Measurements from ENCODE around the gene NEAT1. TPM values are rescaled to one million over a fixed set of nuclear protein-coding genes. Genes with fewer than 3 reads are reported as not detected.

Gene NEAT1
- total RNA-seq, 2 experiments from 2014 or later = 525 to 618 TPM

DNA sequence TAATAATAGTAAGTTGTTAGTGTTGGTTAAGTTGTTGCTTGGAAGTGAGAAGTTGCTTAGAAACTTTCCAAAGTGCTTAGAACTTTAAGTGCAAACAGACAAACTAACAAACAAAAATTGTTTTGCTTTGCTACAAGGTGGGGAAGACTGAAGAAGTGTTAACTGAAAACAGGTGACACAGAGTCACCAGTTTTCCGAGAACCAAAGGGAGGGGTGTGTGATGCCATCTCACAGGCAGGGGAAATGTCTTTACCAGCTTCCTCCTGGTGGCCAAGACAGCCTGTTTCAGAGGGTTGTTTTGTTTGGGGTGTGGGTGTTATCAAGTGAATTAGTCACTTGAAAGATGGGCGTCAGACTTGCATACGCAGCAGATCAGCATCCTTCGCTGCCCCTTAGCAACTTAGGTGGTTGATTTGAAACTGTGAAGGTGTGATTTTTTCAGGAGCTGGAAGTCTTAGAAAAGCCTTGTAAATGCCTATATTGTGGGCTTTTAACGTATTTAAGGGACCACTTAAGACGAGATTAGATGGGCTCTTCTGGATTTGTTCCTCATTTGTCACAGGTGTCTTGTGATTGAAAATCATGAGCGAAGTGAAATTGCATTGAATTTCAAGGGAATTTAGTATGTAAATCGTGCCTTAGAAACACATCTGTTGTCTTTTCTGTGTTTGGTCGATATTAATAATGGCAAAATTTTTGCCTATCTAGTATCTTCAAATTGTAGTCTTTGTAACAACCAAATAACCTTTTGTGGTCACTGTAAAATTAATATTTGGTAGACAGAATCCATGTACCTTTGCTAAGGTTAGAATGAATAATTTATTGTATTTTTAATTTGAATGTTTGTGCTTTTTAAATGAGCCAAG lies 2.7 kb downstream of the NEAT1 start:
- peaks cover 53% of the 10 kb centered on the region for H3K4me1 Mint-ChIP-seq

DNA sequence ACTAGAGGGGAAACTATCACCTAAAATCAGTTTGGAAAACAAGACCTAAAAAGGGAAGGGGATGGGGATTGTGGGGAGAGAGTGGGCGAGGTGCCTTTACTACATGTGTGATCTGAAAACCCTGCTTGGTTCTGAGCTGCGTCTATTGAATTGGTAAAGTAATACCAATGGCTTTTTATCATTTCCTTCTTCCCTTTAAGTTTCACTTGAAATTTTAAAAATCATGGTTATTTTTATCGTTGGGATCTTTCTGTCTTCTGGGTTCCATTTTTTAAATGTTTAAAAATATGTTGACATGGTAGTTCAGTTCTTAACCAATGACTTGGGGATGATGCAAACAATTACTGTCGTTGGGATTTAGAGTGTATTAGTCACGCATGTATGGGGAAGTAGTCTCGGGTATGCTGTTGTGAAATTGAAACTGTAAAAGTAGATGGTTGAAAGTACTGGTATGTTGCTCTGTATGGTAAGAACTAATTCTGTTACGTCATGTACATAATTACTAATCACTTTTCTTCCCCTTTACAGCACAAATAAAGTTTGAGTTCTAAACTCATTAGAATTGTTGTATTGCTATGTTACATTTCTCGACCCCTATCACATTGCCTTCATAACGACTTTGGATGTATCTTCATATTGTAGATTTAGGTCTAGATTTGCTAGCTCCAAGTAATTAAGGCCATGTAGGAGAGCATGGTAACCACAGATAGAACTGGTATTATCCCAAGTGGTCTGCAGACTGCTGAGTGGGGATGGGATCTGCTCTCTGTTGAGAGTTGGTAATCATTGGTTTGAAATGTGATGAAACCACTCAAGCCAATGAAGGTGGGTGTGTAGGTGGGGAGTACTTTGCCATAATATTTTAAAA lies 3.6 kb downstream of the NEAT1 start:
- CTCF ChIA-PET = interaction anchor here (2.9 to 16.5 kb wide), 2 partner anchors 10 to 77 kb away, joined by 8 to 489 read pairs; partner anchors contain the start of gene MALAT1
- H3K27ac Mint-ChIP-seq = peak overlapping the region; percentile 98
- peak overlapping the region; percentile 94 for H3K4me3 Mint-ChIP-seq
- peak; percentile 17 for ATAC-seq
- peaks cover 2% of the 10 kb centered on the region for H3K27me3 Mint-ChIP-seq
- H3K9me3 Mint-ChIP-seq (ENCODE audit: low read depth) = no peaks in the 10 kb centered on the region
- H3K4me1 Mint-ChIP-seq = peaks cover 53% of the 10 kb centered on the region
- H3K36me3 Mint-ChIP-seq = peaks cover 65% of the 10 kb centered on the region
- DNase-seq = no peak

More for the DNA sequence above, 2.7 kb downstream of the NEAT1 start:
- DNase-seq (peak; percentile 93), ATAC-seq (peak; percentile 13)
- peak overlapping the region; percentile 98 for H3K27ac Mint-ChIP-seq
- H3K9me3 Mint-ChIP-seq (ENCODE audit: low read depth) = no peaks in the 10 kb centered on the region
- H3K36me3 Mint-ChIP-seq = peaks cover 61% of the 10 kb centered on the region
- H3K4me3 Mint-ChIP-seq = peak overlapping the region; percentile 94
- CTCF ChIA-PET = interaction anchor here (0.6 to 16.5 kb wide), 8 partner anchors 9 to 92 kb away, joined by 3 to 489 read pairs (median 3); partner anchors contain the start of genes DPF2, FRMD8 and MALAT1
- peaks cover 2% of the 10 kb centered on the region for H3K27me3 Mint-ChIP-seq

GRCh38 chr11:65426839-65427690 lies 4.5 kb downstream of the NEAT1 start:
- Mint-ChIP-seq H3K27me3 (peaks cover 2% of the 10 kb centered on the region), H3K36me3 (peaks cover 71% of the 10 kb centered on the region), H3K4me3 (peak overlapping the region; percentile 94), H3K9me3 (ENCODE audit: low read depth) (no peaks in the 10 kb centered on the region), H3K4me1 (peaks cover 59% of the 10 kb centered on the region), H3K27ac (peak overlapping the region; percentile 98)
- ATAC-seq = no peak
- DNase-seq = peak; percentile 62
- CTCF ChIA-PET = interaction anchor here (2.9 to 16.5 kb wide), 2 partner anchors 11 to 76 kb away, joined by 8 to 489 read pairs; partner anchors contain the start of gene MALAT1

GRCh38 chr11:65427691-65428577 lies 5.3 kb downstream of the NEAT1 start:
- H3K36me3 Mint-ChIP-seq = peaks cover 72% of the 10 kb centered on the region
- H3K9me3 Mint-ChIP-seq (ENCODE audit: low read depth) = no peaks in the 10 kb centered on the region
- ATAC-seq = no peak
- CTCF ChIA-PET = interaction anchor here (2.9 kb wide), 1 partner anchor 12 kb away, joined by 8 read pairs; no protein-coding TSS in a partner anchor
- peak overlapping the region; percentile 94 for H3K4me3 Mint-ChIP-seq
- H3K4me1 Mint-ChIP-seq = peaks cover 66% of the 10 kb centered on the region
- peaks cover 1% of the 10 kb centered on the region for H3K27me3 Mint-ChIP-seq
- peak overlapping the region; percentile 98 for H3K27ac Mint-ChIP-seq
- peak; percentile 65 for DNase-seq

GRCh38 chr11:65428578-65429067 lies 6.0 kb downstream of the NEAT1 start:
- H3K36me3 Mint-ChIP-seq = peaks cover 68% of the 10 kb centered on the region
- DNase-seq (no peak), ATAC-seq (no peak)
- peaks cover 71% of the 10 kb centered on the region for H3K4me1 Mint-ChIP-seq
- H3K9me3 Mint-ChIP-seq (ENCODE audit: low read depth) = no peaks in the 10 kb centered on the region
- H3K4me3 Mint-ChIP-seq = peak overlapping the region; percentile 94
- peak overlapping the region; percentile 98 for H3K27ac Mint-ChIP-seq
- H3K27me3 Mint-ChIP-seq = no peaks in the 10 kb centered on the region
- CTCF ChIA-PET = no interaction called here

GRCh38 chr11:65429068-65429681 lies 6.6 kb downstream of the NEAT1 start:
- Mint-ChIP-seq H3K4me3 (peak overlapping the region; percentile 73), H3K27me3 (no peaks in the 10 kb centered on the region), H3K36me3 (peaks cover 62% of the 10 kb centered on the region), H3K27ac (peak overlapping the region; percentile 98), H3K4me1 (peaks cover 74% of the 10 kb centered on the region), H3K9me3 (ENCODE audit: low read depth) (no peaks in the 10 kb centered on the region)
- peak; percentile 49 for DNase-seq
- no peak for ATAC-seq
- CTCF ChIA-PET = interaction anchor here (0.9 to 1.7 kb wide), 3 partner anchors 12 to 82 kb away, joined by 3 to 24 read pairs (median 7); no protein-coding TSS in a partner anchor

DNA sequence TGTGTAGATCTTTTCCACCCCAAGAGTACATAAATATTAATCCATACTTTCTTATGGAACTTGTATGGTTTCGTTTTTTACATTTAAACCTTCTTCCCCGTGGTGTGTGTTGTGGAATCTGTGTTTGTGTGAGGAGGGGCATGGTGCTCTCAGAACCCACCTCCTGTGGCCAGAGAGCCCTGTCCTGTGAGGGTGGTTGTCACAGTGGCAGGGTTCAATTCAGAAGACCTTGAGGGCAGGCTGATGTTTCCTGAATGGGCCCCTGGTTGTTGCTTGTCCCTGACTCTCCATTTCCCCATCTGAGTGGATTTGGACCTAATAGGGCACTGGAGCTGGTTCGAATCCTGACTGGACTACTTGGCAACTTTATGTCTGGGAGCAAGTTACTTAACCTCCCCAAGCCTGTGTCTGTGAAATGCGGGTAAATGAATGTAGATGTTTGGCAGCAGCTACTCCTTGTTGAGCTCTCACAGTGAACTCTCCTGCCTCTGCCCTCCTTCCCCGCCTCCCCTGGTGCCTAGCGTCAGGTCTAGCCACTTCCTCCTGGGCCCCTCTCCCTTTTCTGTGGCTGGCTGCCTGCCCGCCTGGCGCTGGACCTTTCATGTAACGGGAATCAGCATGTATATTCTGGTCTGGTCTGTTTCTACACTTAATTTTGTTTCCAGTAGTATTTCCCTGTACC lies 7.3 kb downstream of the NEAT1 start:
- H3K4me3 Mint-ChIP-seq = peak overlapping the region; percentile 73
- peak; percentile 5 for ATAC-seq
- H3K36me3 Mint-ChIP-seq = peaks cover 62% of the 10 kb centered on the region

GRCh38 chr11:65430406-65431217 lies 8.0 kb downstream of the NEAT1 start:
- ATAC-seq (peak; percentile 7), DNase-seq (peak; percentile 61)
- CTCF ChIA-PET = interaction anchor here (0.6 to 1.7 kb wide), 11 partner anchors 9 to 80 kb away, joined by 3 to 24 read pairs (median 3); no protein-coding TSS in a partner anchor
- Mint-ChIP-seq H3K36me3 (peaks cover 61% of the 10 kb centered on the region), H3K27ac (peak overlapping the region; percentile 98), H3K27me3 (no peaks in the 10 kb centered on the region), H3K9me3 (ENCODE audit: low read depth) (no peaks in the 10 kb centered on the region), H3K4me1 (peaks cover 86% of the 10 kb centered on the region), H3K4me3 (peak overlapping the region; percentile 73)

More for the DNA sequence above, 7.3 kb downstream of the NEAT1 start:
- Mint-ChIP-seq H3K4me1 (peaks cover 81% of the 10 kb centered on the region), H3K27me3 (no peaks in the 10 kb centered on the region), H3K9me3 (ENCODE audit: low read depth) (no peaks in the 10 kb centered on the region), H3K27ac (peak overlapping the region; percentile 98)
- DNase-seq = peak; percentile 76
- CTCF ChIA-PET = interaction anchor here (0.6 to 1.7 kb wide), 11 partner anchors 8 to 81 kb away, joined by 3 to 24 read pairs (median 3); no protein-coding TSS in a partner anchor

GRCh38 chr11:65431451-65432099 lies 9.0 kb downstream of the NEAT1 start:
- no peak for ATAC-seq
- DNase-seq = peak; percentile 75
- CTCF ChIA-PET = interaction anchor here (1.1 to 1.5 kb wide), 6 partner anchors 10 to 79 kb away, joined by 3 to 24 read pairs (median 3); no protein-coding TSS in a partner anchor

More at GRCh38 chr11:65431451-65432099, 9.0 kb downstream of the NEAT1 start:
- peak overlapping the region; percentile 38 for H3K4me3 Mint-ChIP-seq
- H3K4me1 Mint-ChIP-seq = peaks cover 87% of the 10 kb centered on the region
- peaks cover 60% of the 10 kb centered on the region for H3K36me3 Mint-ChIP-seq
- no peaks in the 10 kb centered on the region for H3K27me3 Mint-ChIP-seq
- H3K9me3 Mint-ChIP-seq (ENCODE audit: low read depth) = no peaks in the 10 kb centered on the region
- peak overlapping the region; percentile 79 for H3K27ac Mint-ChIP-seq

Measured in activated CD8-positive, alpha-beta memory T cell treated with anti-CD3 and anti-CD28 coated beads, Interleukin-2, amount 10 ng/mL, durations not matched to agents 7 days and 5 days (primary cell).